Effector CD8-positive, alpha-beta T cell (primary cell): ENCODE results near the gene TRMT61A.

Experiments used
- DNase-seq: peaks from one replicate; lab custom pipeline; 2025; lab: John Stamatoyannopoulos, UW

The TRMT61A gene

GRCh38 chr14:103535081-103535890, 6.3 kb downstream of the TRMT61A start:
- DNase-seq = no peak

DNA sequence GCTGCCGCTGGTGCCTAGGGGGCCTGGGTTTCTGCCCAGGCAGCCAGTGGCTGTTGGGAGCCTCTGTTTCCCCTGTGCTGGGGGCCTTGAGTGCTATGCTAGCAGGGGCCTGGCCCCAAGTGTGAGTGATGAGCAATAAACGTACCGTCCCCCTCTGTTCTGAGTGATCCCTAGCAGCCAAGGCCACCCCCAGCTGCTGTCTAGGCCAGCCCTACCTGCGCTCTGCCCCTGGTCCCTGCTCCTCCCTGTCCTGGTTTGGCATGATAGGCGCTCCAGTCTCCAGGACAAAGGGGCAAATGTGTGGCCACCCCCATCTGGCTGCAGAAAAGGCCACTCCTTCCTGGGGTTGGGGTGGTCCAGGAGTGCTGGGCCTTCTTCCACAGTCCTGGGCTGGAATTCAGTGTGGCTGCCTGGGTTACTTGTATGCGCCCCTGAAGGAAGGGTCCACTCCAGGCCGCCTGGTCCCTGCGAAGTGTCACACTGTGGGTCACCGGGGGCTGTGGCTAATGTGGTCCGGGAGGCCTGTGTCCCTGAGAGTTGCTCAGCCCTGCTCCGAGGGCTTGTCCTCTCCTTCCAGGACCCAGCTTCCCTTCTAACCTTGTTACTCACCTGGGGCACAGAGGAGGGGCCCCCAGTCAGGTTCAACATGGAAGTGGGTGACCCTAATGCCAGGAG, 7.0 kb downstream of the TRMT61A start:
- DNase-seq = no peak

DNA sequence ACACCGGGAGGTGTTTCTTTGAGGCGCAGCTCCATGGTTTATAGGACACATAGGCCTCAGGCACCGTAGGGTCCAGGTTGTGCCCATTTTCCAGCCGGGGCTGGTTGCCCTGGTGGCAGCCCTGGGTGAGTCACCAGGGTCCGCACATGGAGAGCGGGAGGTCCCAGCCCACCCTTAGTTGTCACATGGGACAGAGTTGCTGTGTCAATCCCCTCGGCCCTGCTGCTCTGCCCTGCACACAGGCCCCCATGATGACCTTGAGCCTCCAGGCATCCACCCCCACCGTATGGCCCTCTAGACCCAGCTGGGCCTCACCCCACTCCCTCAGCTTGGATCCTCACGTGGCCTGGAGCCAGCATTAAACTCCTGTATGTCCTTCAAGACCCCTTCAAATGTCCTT, 7.7 kb downstream of the TRMT61A start:
- DNase-seq = no peak

- no peak for DNase-seq
These were observed 8.4 kb downstream of the TRMT61A start for GRCh38 chr14:103537175-103537990.

GRCh38 chr14:103538291-103539055, 9.5 kb downstream of the TRMT61A start:
- no peak for DNase-seq

DNA sequence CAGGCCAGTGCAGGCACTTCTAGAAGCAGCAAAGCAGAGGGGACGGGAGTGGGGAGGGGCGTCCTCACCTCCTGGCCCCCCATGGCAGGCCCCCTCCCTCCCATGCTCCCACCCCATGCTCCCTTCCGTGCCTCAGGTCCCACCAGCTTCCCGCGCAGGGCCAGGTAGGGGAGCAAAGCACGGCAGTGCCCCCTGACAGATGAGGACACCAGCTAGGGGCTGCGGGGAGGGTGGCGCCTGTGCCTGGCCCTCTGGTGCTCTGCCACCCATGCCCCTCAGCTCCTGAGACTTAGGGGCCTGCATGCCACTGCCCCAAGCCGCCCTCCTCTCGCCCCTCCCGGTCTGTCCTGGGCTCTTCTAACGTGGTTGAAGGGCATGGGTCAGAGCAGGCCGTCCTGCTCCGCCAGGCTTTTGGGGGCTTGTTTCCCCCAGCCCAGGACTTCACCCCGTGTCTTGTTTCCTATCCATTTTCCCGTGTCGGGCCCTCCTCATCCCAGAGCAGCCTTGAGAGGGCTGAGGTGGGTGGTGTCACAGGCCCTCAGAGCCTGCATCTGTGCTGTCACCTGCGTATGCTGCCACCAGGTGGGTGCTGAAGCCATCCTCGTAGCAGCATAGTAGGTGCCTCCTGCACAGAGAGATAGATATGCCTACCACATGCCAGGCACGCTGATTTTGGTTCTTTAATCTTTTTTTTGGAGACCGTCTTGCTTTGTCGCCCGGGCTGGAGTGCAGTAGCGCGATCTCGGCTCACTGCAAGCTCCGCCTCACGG, 10.2 kb downstream of the TRMT61A start:
- no peak for DNase-seq

GRCh38 chr14:103540821-103541708, 12.1 kb downstream of the TRMT61A start:
- DNase-seq = no peak

DNA sequence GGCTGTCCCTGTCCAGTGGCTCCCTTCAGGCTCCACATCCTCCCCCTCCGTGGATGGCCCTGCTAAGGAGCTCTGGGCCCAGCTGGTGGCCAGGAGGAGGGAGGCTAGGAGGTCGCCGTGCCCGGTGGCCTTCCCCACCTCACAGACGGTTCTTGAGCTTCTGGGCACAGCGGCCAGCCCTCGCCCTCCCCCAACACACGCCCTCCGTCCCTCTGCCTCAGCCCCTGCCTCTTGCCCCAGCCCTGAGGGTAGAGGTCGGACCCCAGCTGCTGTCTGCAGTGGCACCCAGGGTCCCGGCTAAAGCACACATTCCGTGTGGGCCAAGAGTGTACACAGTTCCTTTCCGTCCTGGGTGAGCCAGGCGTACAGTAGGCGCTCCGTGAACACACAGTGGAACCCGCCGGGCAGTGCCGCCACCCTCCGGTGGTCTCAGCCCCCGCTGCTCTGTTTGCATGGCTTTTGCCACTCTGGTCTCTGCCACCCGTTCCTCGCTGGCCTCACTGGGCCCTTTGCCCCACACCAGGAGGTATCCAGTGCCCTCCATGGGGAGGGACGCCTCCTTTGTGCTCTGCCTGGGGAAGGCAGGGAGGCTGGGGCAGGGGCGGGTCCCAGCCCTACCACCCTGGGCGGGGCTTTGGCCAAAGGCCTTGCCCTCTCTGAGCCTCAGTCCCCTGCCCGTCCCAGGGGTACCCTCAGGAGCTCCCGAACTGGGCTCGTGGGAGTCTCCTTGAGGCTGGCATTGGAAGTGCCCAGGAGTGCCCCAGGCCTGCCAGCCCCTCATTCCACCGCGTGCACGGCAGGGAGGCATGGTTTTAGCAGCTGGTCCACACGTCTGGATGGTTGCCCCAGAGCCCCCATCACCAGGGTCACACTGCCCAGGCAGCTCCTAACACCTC, 13.0 kb downstream of the TRMT61A start:
- DNase-seq = no peak

GRCh38 chr14:103542605-103543088, 13.7 kb downstream of the TRMT61A start:
- no peak for DNase-seq

GRCh38 chr14:103543140-103543539, 14.1 kb downstream of the TRMT61A start:
- DNase-seq = no peak

DNA sequence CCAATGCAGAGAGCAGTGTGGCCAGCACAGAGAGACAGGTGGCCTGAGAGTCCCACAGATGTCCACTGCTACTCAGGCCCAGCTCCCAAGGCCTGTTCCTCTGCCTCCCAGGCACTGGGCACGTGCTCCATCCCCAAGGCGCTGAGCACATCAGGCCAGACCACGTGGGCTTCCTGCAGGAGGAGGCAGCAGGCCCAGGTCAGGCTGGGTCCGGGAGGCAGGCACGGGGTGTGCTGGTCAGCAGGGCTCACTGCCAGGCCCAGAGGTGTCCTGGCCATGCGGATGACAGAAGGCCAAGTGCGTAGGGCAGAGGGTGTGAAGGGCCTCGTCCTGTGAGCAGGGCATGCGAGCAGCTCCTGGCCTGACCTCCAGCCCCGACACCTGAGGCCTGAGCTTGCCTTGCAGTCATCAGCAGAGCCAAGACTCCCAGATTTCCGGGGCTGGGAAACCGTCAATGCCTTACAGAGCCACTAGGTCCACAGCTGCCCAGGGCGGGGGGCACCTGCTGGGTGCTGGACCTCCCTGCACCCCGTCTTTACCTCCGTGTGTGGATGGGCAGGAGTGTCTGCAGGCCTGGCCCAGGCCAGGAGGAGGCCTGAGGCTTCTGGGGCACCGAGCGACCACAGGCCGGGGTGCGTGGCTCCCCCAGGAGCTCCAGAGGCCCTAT, 14.9 kb downstream of the TRMT61A start:
- no peak for DNase-seq

DNA sequence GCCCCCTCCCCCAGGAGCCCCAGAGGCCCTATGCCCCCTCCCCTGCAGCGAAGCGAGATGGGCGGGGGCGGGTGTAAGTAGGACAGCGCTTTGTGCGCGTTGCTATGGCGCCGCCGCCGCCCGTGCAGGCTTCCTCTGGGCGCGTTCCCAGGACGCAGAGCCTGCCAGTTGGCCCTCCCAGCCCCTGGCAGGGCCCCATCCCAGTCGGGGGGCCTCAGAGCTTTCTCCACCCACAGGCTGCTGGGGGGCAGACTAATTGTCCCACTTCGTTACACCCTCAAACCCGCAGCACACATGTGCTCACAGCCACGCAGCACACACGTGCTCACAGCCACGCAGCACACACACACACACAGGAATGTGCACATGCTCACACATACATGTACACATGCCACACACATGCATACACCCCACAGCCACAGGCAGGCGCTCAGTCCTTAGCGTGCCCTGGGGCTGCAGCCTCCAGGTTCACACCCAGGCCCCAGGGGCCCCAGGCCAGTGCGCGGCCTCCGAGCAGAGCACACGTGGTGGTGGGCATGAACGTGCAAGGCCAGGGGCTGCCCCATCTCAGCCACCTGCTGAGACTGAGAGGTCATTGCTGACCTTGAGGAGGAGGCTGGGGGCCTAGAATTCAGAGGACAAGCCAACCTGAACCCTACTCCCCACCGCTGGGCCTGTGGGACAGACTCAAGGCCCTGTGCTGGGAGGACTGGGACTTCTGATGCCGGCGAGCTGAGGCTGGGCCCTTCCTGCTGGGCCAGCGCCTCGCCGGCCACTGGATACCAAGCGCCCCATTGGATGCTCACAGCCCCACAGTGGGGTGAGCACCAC, 15.6 kb downstream of the TRMT61A start:
- DNase-seq = no peak

GRCh38 chr14:103545219-103545914, 16.4 kb downstream of the TRMT61A start:
- DNase-seq = no peak

- DNase-seq = no peak
These were observed 17.1 kb downstream of the TRMT61A start for GRCh38 chr14:103545915-103546651.

DNA sequence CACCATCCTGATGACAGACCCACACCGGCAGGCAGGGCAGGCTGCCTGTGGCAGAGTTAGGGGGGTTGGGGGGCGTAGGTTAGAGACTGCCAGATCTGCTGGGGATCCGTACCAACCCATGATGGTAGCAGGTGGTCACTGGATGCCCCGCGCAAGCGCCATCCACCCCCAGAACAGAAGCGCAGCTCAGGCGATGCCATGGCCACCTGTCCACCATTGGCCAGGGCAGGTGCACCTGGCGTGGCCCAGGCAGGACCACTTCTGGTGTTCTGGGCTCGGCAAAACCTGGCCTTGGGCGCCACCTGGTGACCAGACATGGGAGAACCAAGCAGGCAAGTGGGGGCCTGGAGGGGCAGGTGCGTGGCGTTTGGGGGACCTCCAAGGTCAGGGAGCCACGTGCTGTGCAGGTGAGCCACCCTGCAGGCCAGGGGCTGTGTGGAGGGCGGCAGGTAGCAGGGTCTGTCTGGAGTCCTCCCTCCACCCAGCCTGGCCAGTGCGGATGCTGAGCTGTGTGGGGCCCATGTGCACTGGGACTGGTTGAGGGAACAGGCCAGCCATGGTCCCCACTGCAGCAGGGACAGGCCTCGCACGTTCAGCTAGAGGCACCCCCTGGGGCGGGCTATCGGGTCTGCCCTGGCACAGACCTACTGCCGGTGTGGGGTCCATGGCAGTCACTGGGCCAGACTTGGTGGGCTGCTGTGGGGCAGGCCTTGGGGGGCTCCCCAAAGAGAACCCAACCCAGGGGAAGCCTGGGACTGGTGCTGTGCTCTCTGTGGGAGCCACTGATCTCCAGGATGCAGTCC, 17.9 kb downstream of the TRMT61A start:
- DNase-seq = peak; percentile 77
